ENCODE measurements around the gene KIF26B. TPM values are rescaled to one million over a fixed set of nuclear protein-coding genes. Genes with fewer than 3 reads are reported as not detected.
"Not testable (repeated sequence)": the region's sequence is repeated elsewhere in the genome, so short reads cannot be mapped to it uniquely, and the experiment has no call there.

KIF26B gene
- total RNA-seq, 2 experiments from 2014 or later = not detected

DNA sequence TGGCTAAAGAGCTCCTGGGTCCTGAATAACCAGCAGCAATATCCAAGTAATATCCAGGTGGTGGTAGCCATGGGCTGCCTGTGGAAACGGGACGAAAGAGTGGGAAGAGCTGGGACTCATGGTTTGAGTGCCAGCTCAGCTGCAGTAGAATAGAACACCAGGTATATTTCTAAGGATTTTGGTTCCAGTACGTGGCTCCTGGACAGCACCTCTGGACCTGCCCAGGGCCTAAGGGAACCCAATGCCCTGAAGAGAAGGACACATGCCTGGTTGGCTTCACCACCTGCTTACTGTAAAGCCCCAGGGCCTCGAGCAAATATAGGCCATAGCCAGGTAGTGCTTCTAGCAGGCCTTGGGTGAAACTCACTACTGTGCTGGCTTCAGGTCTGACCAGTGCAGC, 566.7 kb downstream of the KIF26B start:
- POLR2A ChIA-PET = interaction anchor here (0.6 kb wide), 1 partner anchor 63 kb away, joined by 3 read pairs; no protein-coding TSS in a partner anchor

DNA sequence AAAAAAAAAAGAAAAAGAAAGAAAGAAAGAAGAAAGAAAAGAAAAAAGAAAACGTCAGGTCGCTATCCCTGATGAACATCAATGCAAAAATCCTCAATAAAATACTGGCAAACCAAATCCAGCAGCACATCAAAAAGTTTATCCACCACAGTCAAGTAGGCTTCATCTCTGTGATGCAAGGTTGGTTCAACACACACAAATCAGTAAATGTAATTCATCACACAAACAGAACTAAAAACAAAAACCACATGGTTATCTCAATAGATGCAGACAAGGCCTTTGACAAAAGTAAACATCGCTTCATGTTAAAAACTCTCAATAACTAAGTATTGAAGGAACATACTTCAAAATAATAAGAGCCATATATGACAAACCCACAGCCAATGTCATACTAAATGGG, 573.2 kb downstream of the KIF26B start:
- DNase-seq (ENCODE audit: low spot score); H2AFZ ChIP-seq (ENCODE audit: low read length); BruUV-seq (replicated peaks); H3K27ac ChIP-seq (ENCODE audit: low read depth, low read length, poor library complexity, severe bottlenecking); H4K20me1 ChIP-seq (ENCODE audit: insufficient read depth, low read length); H3K4me2 ChIP-seq (ENCODE audit: low read length); H3K9me3 ChIP-seq (ENCODE audit: low read length); CTCF ChIA-PET (ENCODE audit: unreplicated experiment); H3K4me1 ChIP-seq (ENCODE audit: insufficient read depth, low read length, poor library complexity, severe bottlenecking); intact Hi-C loops (cut with micrococcal nuclease; ENCODE audit: unreplicated experiment); H3K36me3 ChIP-seq (ENCODE audit: insufficient read depth, low read length); H3K79me2 ChIP-seq (ENCODE audit: insufficient read depth, low read depth, low read length); H3K9me2 ChIP-seq (ENCODE audit: insufficient read depth, low read length); H3K4me3 ChIP-seq (ENCODE audit: low read depth, low read length, poor library complexity, severe bottlenecking): not testable (repeated sequence)
- POLR2A ChIA-PET = interaction anchor here (0.7 kb wide), 1 partner anchor 37 kb away, joined by 6 read pairs; no protein-coding TSS in a partner anchor

More for the DNA sequence above, 566.7 kb downstream of the KIF26B start:
- Histone ChIP-seq H3K4me1 (ENCODE audit: insufficient read depth, low read length, poor library complexity, severe bottlenecking) (no peaks in the 10 kb centered on the region), H3K9me3 (ENCODE audit: low read length) (no peaks in the 10 kb centered on the region), H3K36me3 (ENCODE audit: insufficient read depth, low read length) (no peaks in the 10 kb centered on the region), H2AFZ (ENCODE audit: low read length) (no peak overlapping the region), H3K79me2 (ENCODE audit: insufficient read depth, low read depth, low read length) (no peaks in the 10 kb centered on the region), H3K4me3 (ENCODE audit: low read depth, low read length, poor library complexity, severe bottlenecking) (no peak overlapping the region), H3K4me2 (ENCODE audit: low read length) (no peak overlapping the region), H3K27ac (ENCODE audit: low read depth, low read length, poor library complexity, severe bottlenecking) (no peak overlapping the region), H4K20me1 (ENCODE audit: insufficient read depth, low read length) (no peaks in the 10 kb centered on the region), H3K9me2 (ENCODE audit: insufficient read depth, low read length) (no peaks in the 10 kb centered on the region)
- CTCF ChIA-PET (ENCODE audit: unreplicated experiment) = no interaction called here
- BruUV-seq (replicated peaks) = no TSS peak
- TF ChIP-seq EZH2phosphoT487 (IDR thresholded peaks at IDR 0.05; ENCODE audit: borderline replicate concordance, low read depth, low read length) (no peak), CTCF (conservative IDR thresholded peaks at IDR 0.05; ENCODE audit: low read length) (no peak)
- DNase-seq (ENCODE audit: low spot score) = no peak
- intact Hi-C loops (cut with micrococcal nuclease; ENCODE audit: unreplicated experiment) = no loop called here

DNA sequence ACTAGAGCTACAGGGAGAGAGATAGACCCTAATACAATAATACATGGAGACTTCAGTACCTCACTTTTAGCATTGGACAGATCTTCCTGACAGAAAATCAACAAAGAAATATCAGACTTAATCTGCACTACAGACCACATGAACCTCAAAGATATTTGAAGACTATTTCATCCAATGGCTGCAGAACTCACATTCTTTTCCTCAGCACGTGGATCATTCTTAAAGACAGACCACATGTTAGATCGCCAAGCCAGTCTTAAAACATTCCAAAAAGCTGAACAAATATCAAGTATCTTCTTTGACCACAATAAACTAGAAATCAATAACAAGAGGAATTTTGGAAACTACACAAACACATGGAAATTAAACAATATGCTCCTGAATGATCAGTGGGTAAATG, 576.0 kb downstream of the KIF26B start:
- ChIA-PET POLR2A (interaction anchor here (1.2 kb wide), 1 partner anchor 10 kb away, joined by 3 read pairs; no protein-coding TSS in a partner anchor), CTCF (ENCODE audit: unreplicated experiment) (no interaction called here)
- Histone ChIP-seq H3K4me2 (ENCODE audit: low read length) (no peak overlapping the region), H3K4me1 (ENCODE audit: insufficient read depth, low read length, poor library complexity, severe bottlenecking) (no peaks in the 10 kb centered on the region), H3K9me3 (ENCODE audit: low read length) (no peaks in the 10 kb centered on the region), H3K9me2 (ENCODE audit: insufficient read depth, low read length) (no peaks in the 10 kb centered on the region), H3K4me3 (ENCODE audit: low read depth, low read length, poor library complexity, severe bottlenecking) (no peak overlapping the region), H4K20me1 (ENCODE audit: insufficient read depth, low read length) (no peaks in the 10 kb centered on the region), H3K36me3 (ENCODE audit: insufficient read depth, low read length) (no peaks in the 10 kb centered on the region), H2AFZ (ENCODE audit: low read length) (no peak overlapping the region), H3K79me2 (ENCODE audit: insufficient read depth, low read depth, low read length) (no peaks in the 10 kb centered on the region), H3K27ac (ENCODE audit: low read depth, low read length, poor library complexity, severe bottlenecking) (no peak overlapping the region)
- TF ChIP-seq EZH2phosphoT487 (IDR thresholded peaks at IDR 0.05; ENCODE audit: borderline replicate concordance, low read depth, low read length) (no peak), CTCF (conservative IDR thresholded peaks at IDR 0.05; ENCODE audit: low read length) (no peak)
- no TSS peak for BruUV-seq (replicated peaks)
- intact Hi-C loops (cut with micrococcal nuclease; ENCODE audit: unreplicated experiment) = no loop called here
- DNase-seq (ENCODE audit: low spot score) = no peak

- intact Hi-C loops (cut with micrococcal nuclease; ENCODE audit: unreplicated experiment); H2AFZ ChIP-seq (ENCODE audit: low read length); H3K9me3 ChIP-seq (ENCODE audit: low read length); H3K79me2 ChIP-seq (ENCODE audit: insufficient read depth, low read depth, low read length); CTCF ChIA-PET (ENCODE audit: unreplicated experiment); H3K4me1 ChIP-seq (ENCODE audit: insufficient read depth, low read length, poor library complexity, severe bottlenecking); H3K4me3 ChIP-seq (ENCODE audit: low read depth, low read length, poor library complexity, severe bottlenecking); H3K36me3 ChIP-seq (ENCODE audit: insufficient read depth, low read length); H4K20me1 ChIP-seq (ENCODE audit: insufficient read depth, low read length); H3K9me2 ChIP-seq (ENCODE audit: insufficient read depth, low read length); BruUV-seq (replicated peaks); H3K4me2 ChIP-seq (ENCODE audit: low read length); DNase-seq (ENCODE audit: low spot score); H3K27ac ChIP-seq (ENCODE audit: low read depth, low read length, poor library complexity, severe bottlenecking): not testable (repeated sequence)
- POLR2A ChIA-PET = interaction anchor here (1.1 to 1.9 kb wide), 2 partner anchors 9 to 14 kb away, joined by 3 to 6 read pairs; no protein-coding TSS in a partner anchor
Measured at GRCh38 chr1:245740336-245740735, 585.6 kb downstream of the KIF26B start.

Measured in OCI-LY7 (cell line).